ENCODE data around the gene FGF13.

The FGF13 gene

GRCh38 chrX:138711399-138712347 is at the start of gene FGF13:
TSS of gene FGF13 (minus strand) at chrX:138711717. CDS start at chrX:138711003, 714 bp downstream.
- Histone ChIP-seq H3K4me2 (no peak within 1 kb of the TSS), H4K20me1 (peaks cover 0 to 3% (median 0%) of the 10 kb centered on the region in 11 experiments; a peak in 3 of 22 replicates), H3K27me3 (peaks cover 81 to 93% (median 89%) of the 10 kb centered on the region in 11 experiments), H3K4me3 (no peak within 1 kb of the TSS), H3K27ac (no peak within 1 kb of the TSS), H3K36me3 (no peaks in the 10 kb centered on the region), H3K9ac (no peak within 1 kb of the TSS), H3K4me1 (no peaks in the 10 kb centered on the region), H3K9me3 (replicated peaks in 1 of 11) (peaks cover 3 to 26% (median 15%) of the 10 kb centered on the region in 11 experiments; a peak in 15 of 22 replicates)
- no peak for TF ChIP-seq Cebpa-rat (IDR thresholded peaks at IDR 0.05)

GRCh38 chrX:138759217-138759943 is 47.9 kb upstream of the FGF13 start:
- no peak for TF ChIP-seq Cebpa-rat (IDR thresholded peaks at IDR 0.05)
- Histone ChIP-seq H3K9ac (no peak overlapping the region), H4K20me1 (peaks cover 0 to 8% (median 4%) of the 10 kb centered on the region in 11 experiments; a peak in 10 of 22 replicates), H3K27ac (no peak overlapping the region), H3K9me3 (replicated peaks in 1 of 11) (no peaks in the 10 kb centered on the region), H3K4me1 (no peaks in the 10 kb centered on the region), H3K27me3 (peaks cover 91 to 100% (median 98%) of the 10 kb centered on the region in 11 experiments), H3K4me2 (no peak overlapping the region), H3K4me3 (no peak overlapping the region), H3K36me3 (no peaks in the 10 kb centered on the region)

- no peak for TF ChIP-seq Cebpa-rat (IDR thresholded peaks at IDR 0.05)
Observed at GRCh38 chrX:138756234-138756633, 44.7 kb upstream of the FGF13 start.

GRCh38 chrX:138754861-138755260 is 43.3 kb upstream of the FGF13 start:
- Histone ChIP-seq H3K4me2 (no peak overlapping the region), H3K9ac (no peak overlapping the region), H4K20me1 (peaks cover 0 to 8% (median 0%) of the 10 kb centered on the region in 11 experiments; a peak in 10 of 22 replicates), H3K4me3 (no peak overlapping the region), H3K4me1 (peaks cover 0 to 5% (median 0%) of the 10 kb centered on the region in 10 experiments; a peak in 1 of 20 replicates), H3K36me3 (no peaks in the 10 kb centered on the region), H3K27me3 (peaks cover 94 to 100% (median 100%) of the 10 kb centered on the region in 11 experiments), H3K27ac (no peak overlapping the region), H3K9me3 (replicated peaks in 1 of 11) (no peaks in the 10 kb centered on the region)
- TF ChIP-seq Cebpa-rat (IDR thresholded peaks at IDR 0.05): no peak

More at GRCh38 chrX:138756234-138756633, 44.7 kb upstream of the FGF13 start:
- Histone ChIP-seq H4K20me1 (peaks cover 0 to 8% (median 0%) of the 10 kb centered on the region in 11 experiments; a peak in 10 of 22 replicates), H3K36me3 (no peaks in the 10 kb centered on the region), H3K27me3 (peaks cover 95 to 100% (median 100%) of the 10 kb centered on the region in 11 experiments), H3K4me2 (no peak overlapping the region), H3K27ac (no peak overlapping the region), H3K4me3 (no peak overlapping the region), H3K4me1 (no peaks in the 10 kb centered on the region), H3K9ac (no peak overlapping the region), H3K9me3 (replicated peaks in 1 of 11) (no peaks in the 10 kb centered on the region)

GRCh38 chrX:138748480-138748879 is 37.0 kb upstream of the FGF13 start:
- Histone ChIP-seq H3K4me2 (no peak overlapping the region), H3K27ac (no peak overlapping the region), H3K36me3 (no peaks in the 10 kb centered on the region), H3K9ac (no peak overlapping the region), H3K4me3 (no peak overlapping the region), H4K20me1 (peaks cover 0 to 10% (median 0%) of the 10 kb centered on the region in 11 experiments; a peak in 2 of 22 replicates), H3K4me1 (peaks cover 0 to 5% (median 0%) of the 10 kb centered on the region in 10 experiments; a peak in 1 of 20 replicates), H3K27me3 (peaks cover 82 to 100% (median 97%) of the 10 kb centered on the region in 11 experiments), H3K9me3 (replicated peaks in 1 of 11) (no peaks in the 10 kb centered on the region)
- no peak for TF ChIP-seq Cebpa-rat (IDR thresholded peaks at IDR 0.05)

- Histone ChIP-seq H3K27me3 (peaks cover 84 to 100% (median 97%) of the 10 kb centered on the region in 11 experiments), H3K27ac (no peak overlapping the region), H3K9me3 (replicated peaks in 1 of 11) (no peaks in the 10 kb centered on the region), H3K4me3 (no peak overlapping the region), H3K9ac (no peak overlapping the region), H3K4me1 (0 out of 20 replicates have a peak, but pooled peaks cover 0 to 4% (median 0%) of the 10 kb centered on the region in 10 experiments), H4K20me1 (peaks cover 0 to 14% (median 0%) of the 10 kb centered on the region in 11 experiments; a peak in 3 of 22 replicates), H3K36me3 (no peaks in the 10 kb centered on the region), H3K4me2 (no peak overlapping the region)
- TF ChIP-seq Cebpa-rat (IDR thresholded peaks at IDR 0.05): no peak
Observed at GRCh38 chrX:138745196-138745595, 33.7 kb upstream of the FGF13 start.

GRCh38 chrX:138742217-138742616 is 30.7 kb upstream of the FGF13 start:
- Histone ChIP-seq H3K9me3 (replicated peaks in 1 of 11) (no peaks in the 10 kb centered on the region), H3K9ac (no peak overlapping the region)

GRCh38 chrX:138740341-138740740 is 28.8 kb upstream of the FGF13 start:
- Histone ChIP-seq H3K9me3 (replicated peaks in 1 of 11) (no peaks in the 10 kb centered on the region), H3K27ac (no peak overlapping the region), H3K9ac (no peak overlapping the region), H4K20me1 (peaks cover 0 to 8% (median 0%) of the 10 kb centered on the region in 11 experiments; a peak in 4 of 22 replicates), H3K27me3 (peaks cover 92 to 99% (median 97%) of the 10 kb centered on the region in 11 experiments), H3K4me2 (no peak overlapping the region), H3K36me3 (no peaks in the 10 kb centered on the region), H3K4me3 (no peak overlapping the region), H3K4me1 (0 out of 20 replicates have a peak, but pooled peaks cover 0 to 4% (median 0%) of the 10 kb centered on the region in 10 experiments)
- no peak for TF ChIP-seq Cebpa-rat (IDR thresholded peaks at IDR 0.05)

More at GRCh38 chrX:138742217-138742616, 30.7 kb upstream of the FGF13 start:
- Histone ChIP-seq H3K4me1 (0 out of 20 replicates have a peak, but pooled peaks cover 0 to 4% (median 0%) of the 10 kb centered on the region in 10 experiments), H3K27me3 (peaks cover 92 to 100% (median 97%) of the 10 kb centered on the region in 11 experiments), H3K4me3 (no peak overlapping the region), H3K36me3 (no peaks in the 10 kb centered on the region), H4K20me1 (peaks cover 0 to 14% (median 0%) of the 10 kb centered on the region in 11 experiments; a peak in 4 of 22 replicates), H3K27ac (no peak overlapping the region), H3K4me2 (no peak overlapping the region)
- no peak for TF ChIP-seq Cebpa-rat (IDR thresholded peaks at IDR 0.05)

Measured in BLaER1 treated with 17β-estradiol and CSF1 and Interleukin-3, amounts not matched to agents 10 nM and 100 nM (cell line).